CD4-positive, alpha-beta T cell treated with Interleukin-6 for 4 hours (primary cell): ENCODE data around the gene MCTS1.
"Not testable (repeated sequence)": the region's sequence is repeated elsewhere in the genome, so short reads cannot be mapped to it uniquely, and the experiment has no call there.

ENCODE experiments used
- DNase-seq: peaks from one replicate; pipeline ENCODE4 v3.0.0-alpha.2; 2020; ENCODE audit warnings: mixed read lengths

Gene MCTS1

GRCh38 chrX:120603707-120604360 lies at the start of gene MCTS1:
MCTS1 (plus strand) TSS chrX:120604101; CDS start chrX:120604237, 136 bp downstream.
- peak; percentile 80 for DNase-seq

DNA sequence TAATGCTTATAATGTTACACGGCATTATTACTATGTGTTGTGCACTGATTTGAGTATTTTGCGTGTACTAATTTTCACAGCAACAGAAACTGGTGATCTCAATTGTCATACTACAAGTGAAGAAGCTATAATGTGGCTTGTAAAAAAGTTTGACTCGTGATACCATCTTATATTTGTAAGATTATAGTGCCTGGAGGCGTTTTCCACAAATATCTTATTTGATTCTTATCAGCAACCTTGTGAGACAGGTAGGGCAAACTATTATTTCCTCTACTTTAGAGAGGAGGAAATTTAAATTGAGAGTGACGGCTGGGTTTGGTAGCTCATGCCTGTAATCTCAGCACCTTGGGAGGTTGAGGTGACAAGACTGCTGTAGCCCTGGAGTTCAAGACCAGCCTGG lies 47.6 kb upstream of the MCTS1 start:
- no peak for DNase-seq

GRCh38 chrX:120559804-120560203 lies 44.1 kb upstream of the MCTS1 start:
- no peak for DNase-seq

DNA sequence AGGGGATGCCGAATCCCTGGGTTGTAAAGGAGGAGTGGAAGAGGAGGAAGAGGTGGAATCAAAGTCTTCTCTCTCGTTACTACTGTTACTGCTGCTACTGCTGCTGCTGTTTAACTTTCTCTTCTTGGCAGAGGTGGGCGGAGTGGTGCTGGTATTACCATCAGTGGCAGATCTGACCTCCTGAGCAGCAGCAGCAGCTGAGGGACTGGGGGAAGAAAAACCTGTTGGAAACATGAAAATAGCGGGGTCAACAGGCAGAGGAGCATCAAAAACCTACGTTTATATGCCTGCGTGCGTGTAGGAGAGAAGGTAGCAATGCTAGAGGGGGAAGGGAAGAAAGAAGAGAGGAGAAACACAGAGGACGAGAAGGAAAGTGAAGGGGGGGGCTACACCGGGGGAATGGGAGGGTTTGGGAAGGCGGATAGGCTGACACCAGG lies 43.5 kb upstream of the MCTS1 start:
- DNase-seq: peak; percentile 50

DNA sequence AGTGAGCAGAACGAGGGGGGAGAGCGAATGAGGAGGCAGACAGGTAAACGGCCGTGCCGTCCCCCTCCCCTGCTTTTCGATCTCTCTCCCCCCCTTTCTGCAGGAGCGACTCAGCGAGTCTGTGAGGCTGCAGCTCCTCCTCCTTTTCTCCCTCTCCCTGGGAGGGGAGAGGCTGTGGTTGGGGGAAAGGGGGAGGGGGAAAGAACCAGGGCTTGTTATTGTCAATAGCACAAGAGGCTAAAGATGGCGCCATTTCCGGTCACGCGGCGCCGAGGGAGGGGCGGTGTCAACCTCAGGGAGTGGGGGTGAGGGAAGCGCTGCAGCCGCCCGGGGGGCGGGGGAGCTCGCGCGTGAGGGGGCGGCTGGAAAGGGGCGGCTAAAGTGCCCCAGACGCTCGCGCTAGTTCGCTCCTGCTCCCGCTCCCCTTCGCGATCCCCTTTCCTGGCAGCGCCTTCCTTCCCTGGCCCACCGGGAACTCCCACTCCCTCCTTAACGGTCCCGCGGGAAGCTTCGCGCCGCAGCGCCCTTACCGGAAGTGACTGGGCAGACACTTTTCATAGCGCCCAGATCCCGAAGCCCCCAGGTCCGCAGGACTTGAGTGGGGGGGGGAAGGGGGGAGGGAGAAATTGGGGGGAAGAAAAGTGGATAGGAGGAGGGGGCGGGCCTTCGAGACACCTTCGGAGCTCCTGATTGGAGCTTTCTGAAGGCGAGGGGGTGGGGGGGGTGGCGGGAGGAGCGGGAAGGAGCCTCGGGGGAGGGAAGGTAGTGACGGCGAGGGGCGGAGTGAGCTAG lies 42.9 kb upstream of the MCTS1 start, which contains the start of gene CUL4B:
TSS of gene CUL4B (minus strand) at position 121 of the 792 bp plus-strand sequence. CDS start 324 bp downstream, outside the sequence.
- peak; percentile 92 for DNase-seq

DNA sequence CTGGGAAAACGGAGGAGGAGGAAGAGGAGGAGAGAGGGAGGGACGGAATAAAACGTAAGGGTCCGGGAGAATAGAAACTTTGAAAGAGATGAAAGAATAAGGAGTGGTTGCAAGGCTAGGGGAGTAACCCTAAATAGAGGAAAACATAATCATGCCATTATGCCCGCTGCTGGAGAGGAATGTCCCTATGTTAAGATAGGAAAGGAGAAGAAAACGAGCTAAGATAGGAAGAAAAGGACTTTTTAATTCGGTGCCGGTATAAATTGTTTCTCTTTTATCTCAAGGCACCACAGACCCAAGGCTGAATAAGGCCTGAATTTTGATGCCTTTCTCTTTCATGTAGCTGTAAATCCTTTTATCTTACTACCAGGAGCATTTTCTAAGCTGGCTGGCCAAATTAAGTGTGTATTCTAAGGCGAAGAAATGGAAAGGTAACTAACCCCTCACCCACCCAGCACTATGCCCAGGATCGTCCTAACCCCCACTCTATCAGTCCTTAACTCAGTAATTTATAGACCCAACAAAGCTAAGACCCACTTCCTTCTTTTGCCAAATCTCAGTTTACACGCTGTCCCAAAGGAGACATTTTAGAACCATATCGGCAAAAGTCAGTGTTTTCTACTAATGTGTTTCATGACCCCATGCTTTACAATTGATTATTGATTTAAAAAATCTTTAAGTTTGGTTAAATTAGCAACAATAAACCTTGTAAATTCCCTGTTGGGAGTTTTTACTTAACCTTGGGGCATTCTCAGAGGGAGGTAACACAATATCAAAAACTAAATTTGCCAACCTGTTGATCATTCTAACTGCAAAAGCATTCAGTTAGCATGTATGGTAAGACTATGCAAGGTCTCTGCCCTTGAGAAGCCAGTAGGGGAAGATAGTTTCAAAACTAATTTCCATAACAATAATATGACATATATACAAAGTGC lies 42.0 kb upstream of the MCTS1 start:
- DNase-seq: no peak

GRCh38 chrX:120562569-120562926 lies 41.4 kb upstream of the MCTS1 start:
- no peak for DNase-seq

GRCh38 chrX:120564925-120565324 lies 39.0 kb upstream of the MCTS1 start:
- no peak for DNase-seq

DNA sequence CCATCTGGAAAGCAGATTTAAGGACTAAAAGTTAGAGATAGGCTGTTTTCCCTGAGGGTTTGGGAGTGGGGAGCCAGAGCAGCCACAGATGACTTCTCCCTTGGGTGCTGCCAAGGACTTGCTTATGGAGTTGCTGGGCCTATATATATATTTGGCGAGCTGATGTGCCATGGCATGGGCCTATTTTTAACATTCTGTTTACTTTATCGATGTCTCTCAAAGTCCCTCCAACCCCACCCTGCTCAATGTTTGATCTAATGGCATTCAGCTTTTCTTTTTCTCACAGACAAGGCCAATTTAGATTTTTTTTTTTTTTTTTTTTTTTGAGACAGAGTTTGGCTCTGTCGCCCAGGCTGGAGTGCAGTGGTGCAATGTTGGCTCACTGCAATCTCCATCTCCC lies 37.1 kb upstream of the MCTS1 start:
- no peak for DNase-seq

- DNase-seq: no peak
Measured at GRCh38 chrX:120568035-120568434, 35.9 kb upstream of the MCTS1 start.

DNA sequence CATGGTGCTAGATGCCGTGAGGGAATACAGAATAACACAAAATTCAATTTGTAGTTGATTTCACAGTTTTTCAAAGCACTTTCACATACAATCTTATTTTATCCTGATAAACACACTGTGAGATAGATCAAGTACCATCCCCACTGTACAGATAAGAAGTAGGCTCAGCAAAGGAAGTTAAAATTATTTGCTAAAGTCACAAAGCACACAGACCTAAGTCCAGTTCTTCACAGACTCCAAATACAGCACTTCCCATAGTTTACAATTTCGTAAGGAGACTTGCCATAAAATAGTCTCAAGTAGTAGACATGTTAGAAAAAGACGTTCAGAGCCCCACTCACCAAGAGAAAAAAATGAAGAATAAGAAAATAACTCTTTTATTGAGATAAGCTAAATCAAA lies 35.3 kb upstream of the MCTS1 start:
- DNase-seq: no peak

DNA sequence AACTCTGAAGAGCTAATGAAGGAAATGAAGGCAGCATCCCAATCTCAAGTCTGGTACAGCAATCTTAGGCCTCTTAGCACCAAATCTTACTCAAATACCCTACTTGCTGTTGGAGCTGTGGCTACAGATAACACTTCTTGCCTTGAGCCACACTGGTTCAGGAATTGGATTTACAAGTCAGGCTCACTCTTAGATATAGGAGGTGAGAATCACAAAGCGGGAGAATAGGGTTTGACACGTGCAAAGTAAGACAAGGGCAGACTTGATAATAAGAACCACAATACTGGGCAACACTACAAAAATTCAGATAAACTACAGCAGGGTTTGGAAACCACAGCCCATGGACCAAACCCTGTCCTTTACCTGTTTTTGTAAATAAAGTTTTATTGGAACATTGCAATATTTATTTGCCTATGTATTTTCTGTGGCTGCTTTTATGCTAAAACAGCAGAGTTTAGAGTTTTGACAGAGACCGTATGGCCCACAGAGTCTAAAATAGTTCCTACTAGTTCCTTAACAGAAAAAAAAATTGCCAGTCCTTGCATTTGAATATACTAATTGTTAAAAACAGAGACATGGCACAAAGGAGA lies 33.8 kb upstream of the MCTS1 start:
- DNase-seq: no peak

DNA sequence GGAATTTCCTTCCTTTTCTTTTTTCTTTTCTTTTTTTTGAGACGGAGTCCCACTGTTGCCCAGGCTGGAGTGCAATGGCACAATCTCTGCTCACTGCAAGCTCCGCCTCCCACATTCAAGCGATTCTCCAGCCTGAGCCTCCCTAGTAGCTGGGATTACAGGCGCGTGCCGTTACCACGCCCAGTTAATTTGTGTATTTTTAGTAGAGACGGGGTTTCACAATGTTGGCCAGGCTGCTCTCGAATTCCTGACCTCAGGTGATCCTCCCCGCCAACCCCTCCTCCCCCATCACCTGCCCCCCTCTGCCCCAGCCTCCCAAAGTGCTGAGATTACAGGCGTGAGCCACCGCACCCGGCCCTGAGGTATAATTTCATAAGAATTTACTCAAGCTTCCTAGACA lies 30.1 kb upstream of the MCTS1 start:
- not testable (repeated sequence) for DNase-seq

DNA sequence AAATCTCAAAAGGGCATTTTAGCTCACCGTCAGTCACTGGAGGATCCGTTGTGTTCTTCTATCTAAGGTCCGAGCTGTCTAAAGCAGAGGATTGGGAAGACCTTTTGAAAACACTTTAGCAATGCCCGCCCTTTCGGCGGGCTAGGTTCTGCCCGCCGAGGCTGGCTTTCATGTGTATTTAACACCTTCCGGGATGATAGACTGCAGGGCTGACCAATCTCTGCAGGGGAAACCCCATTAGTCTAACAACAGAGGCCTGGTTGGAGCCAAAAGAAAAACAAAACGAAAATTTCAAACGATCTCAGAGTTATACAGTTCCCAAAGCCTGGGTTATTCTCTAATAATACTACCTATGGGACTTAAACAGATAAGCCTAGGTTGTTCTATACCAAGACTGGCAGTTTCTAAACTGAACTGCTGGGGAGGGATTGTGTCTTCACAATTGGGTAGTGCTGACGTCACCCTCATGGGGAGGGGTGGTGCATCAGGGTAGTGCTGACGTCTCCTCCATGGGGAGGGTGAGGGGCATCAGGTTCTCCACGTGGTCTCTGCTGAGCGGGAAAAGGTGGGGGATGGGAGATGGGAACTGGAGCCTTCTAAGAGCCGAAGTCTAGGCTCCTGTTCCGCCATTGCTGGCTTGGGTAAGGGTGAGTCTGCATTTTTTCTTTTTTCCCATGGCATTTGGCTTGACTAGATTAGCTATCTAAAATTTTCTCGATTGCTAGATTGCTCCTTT lies 28.4 kb upstream of the MCTS1 start:
- no peak for DNase-seq

DNA sequence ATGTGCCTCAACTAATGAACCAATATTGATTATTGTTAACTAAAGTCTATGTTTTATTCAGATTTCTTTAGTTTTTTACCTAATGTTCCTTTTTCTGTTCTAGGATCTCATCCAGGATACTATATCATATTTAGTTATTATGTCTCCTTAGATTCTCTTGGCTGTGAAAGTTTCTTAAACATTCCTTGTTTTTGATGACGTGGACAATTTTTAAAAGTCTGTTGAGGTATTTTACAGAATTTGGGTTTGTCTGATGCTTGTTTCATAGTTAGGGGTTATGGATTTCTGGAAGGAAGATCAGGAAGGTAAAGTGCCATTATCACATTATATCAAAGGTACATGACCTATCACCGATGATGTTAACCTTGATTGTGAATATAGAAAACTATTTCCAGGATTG lies 18.2 kb upstream of the MCTS1 start:
- DNase-seq: no peak

DNA sequence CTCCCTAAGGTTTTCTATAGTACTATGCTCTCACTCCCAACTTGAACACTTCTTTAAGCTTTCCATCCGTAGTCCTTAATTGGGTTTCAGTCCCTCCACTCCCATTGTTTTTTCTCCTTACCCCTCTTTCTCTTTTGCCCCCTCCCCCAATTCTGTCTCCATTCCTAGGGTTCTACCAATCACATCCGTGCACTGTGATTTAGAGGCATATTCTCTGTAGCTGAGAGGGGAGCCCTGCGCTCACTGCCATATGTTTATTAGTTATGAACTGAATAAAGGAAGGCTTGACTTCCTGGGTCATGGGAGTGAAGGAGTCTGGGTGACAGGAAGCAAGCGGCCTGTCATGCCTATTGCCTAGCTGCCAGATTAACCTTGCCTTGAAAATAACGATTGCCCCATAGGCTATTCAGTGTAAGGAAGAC lies 471 bp downstream of the MCTS1 start:
- peak; percentile 42 for DNase-seq

- DNase-seq: no peak
Measured at GRCh38 chrX:120612086-120612485, 8.2 kb downstream of the MCTS1 start.

DNA sequence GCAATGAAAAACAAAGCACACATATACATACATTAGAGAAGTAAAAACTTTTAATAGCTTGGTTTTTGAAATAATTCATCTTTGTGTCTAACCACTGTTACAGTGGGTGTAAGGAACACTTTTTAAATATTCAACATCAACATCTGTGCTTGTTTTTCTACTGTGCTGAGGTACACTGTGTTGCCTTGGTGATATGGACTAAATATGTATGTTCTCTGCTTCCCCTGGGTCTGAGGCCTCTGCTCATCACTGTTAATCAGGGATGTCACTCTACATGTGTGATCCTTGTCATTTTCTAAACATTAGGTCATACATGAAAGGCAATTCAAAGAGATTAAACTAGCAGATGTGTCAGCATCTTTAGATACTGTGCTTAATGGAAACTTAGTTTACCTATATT lies 10.9 kb downstream of the MCTS1 start:
- DNase-seq: no peak

GRCh38 chrX:120617996-120618630 lies 14.2 kb downstream of the MCTS1 start:
- no peak for DNase-seq

GRCh38 chrX:120625371-120625770 lies 21.5 kb downstream of the MCTS1 start:
- DNase-seq: no peak
